ENCODE measurements around the gene BET1.

DNA sequence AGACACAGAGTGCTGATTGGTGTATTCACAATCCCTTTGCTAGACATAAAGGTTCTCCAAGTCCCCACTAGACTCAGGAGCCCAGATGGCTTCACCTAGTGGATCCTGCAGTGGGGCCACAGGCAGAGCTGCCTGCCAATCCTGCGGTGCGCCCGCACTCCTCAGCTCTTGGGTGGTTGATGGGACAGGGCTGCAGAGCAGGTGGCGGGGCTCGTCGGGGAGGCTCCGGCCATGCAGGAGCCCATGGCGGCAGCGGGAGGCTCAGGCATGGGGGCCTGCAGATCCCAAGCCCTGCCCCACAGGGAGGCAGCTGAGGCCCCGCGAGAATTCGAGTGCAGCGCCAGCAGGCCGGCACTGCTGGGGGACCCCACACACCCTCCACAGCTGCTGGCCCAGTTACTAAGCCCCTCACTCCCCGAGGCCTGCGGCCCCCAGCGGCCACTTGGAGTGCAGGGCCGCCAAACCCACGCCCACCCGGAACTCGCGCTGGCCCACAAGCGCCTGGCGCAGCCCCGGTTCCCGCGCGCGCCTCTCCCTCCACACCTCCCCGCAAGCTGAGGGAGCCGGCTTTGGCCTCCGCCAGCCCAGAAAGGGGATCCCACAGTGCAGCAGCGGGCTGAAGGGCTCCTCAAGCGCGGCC, 7.7 kb upstream of the BET1 start:
- TF ChIP-seq, protein P1, sequence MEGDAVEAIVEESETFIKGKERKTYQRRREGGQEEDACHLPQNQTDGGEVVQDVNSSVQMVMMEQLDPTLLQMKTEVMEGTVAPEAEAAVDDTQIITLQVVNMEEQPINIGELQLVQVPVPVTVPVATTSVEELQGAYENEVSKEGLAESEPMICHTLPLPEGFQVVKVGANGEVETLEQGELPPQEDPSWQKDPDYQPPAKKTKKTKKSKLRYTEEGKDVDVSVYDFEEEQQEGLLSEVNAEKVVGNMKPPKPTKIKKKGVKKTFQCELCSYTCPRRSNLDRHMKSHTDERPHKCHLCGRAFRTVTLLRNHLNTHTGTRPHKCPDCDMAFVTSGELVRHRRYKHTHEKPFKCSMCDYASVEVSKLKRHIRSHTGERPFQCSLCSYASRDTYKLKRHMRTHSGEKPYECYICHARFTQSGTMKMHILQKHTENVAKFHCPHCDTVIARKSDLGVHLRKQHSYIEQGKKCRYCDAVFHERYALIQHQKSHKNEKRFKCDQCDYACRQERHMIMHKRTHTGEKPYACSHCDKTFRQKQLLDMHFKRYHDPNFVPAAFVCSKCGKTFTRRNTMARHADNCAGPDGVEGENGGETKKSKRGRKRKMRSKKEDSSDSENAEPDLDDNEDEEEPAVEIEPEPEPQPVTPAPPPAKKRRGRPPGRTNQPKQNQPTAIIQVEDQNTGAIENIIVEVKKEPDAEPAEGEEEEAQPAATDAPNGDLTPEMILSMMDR (IDR thresholded peaks at IDR 0.05), result no peak
- TF ChIP-seq POLR2A (IDR thresholded peaks at IDR 0.05), result no peak
